Fibroblast of pulmonary artery (primary cell): Measurements from ENCODE around the gene MAP4K4.

Source experiments
- DNase-seq: peaks from one replicate; pipeline ENCODE4 v3.0.0-alpha.2; 2010; ENCODE audit warnings: low read depth
- H3K4me3 ChIP-seq: replicated peaks from 2 replicates; pipeline ENCODE4 v1.5.1; 2011; ENCODE audit warnings: low read depth, mild to moderate bottlenecking, control low read depth, low read length, moderate library complexity
- CTCF ChIP-seq: IDR thresholded peaks from 2 replicates; pipeline ENCODE4 v1.5.1; 2011; ENCODE audit warnings: mild to moderate bottlenecking, control low read depth, low read length, inconsistent platforms; ENCODE audit errors: missing control alignments

MAP4K4 gene

GRCh38 chr2:101679037-101679726 lies 18.3 kb upstream of the MAP4K4 start:
- no peak for TF ChIP-seq CTCF
- H3K4me3 ChIP-seq = no peak overlapping the region
- peak; percentile 79 for DNase-seq

GRCh38 chr2:101679801-101680487 lies 17.6 kb upstream of the MAP4K4 start:
- H3K4me3 ChIP-seq = no peak overlapping the region
- peak; percentile 41 for DNase-seq
- TF ChIP-seq CTCF = no peak

GRCh38 chr2:101682311-101682710 lies 15.2 kb upstream of the MAP4K4 start:
- H3K4me3 ChIP-seq = no peak overlapping the region
- no peak for TF ChIP-seq CTCF
- DNase-seq = no peak

GRCh38 chr2:101684313-101684712 lies 13.2 kb upstream of the MAP4K4 start:
- no peak for DNase-seq
- no peak for TF ChIP-seq CTCF
- H3K4me3 ChIP-seq = no peak overlapping the region

- no peak for DNase-seq
- TF ChIP-seq CTCF = no peak
- no peak overlapping the region for H3K4me3 ChIP-seq
These were observed 9.2 kb upstream of the MAP4K4 start for GRCh38 chr2:101688261-101688660.

GRCh38 chr2:101689114-101689825 lies 8.2 kb upstream of the MAP4K4 start:
- H3K4me3 ChIP-seq = no peak overlapping the region
- DNase-seq = no peak
- no peak for TF ChIP-seq CTCF
